Coronary artery (tissue), 2 donors: Measurements from ENCODE around the gene IL1F10.

Experiments used
- DNase-seq: peaks from one replicate; pipeline ENCODE4 v3.0.0-alpha.2; 2017; ENCODE audit warnings: low spot score
- H3K27ac ChIP-seq, 2 donors: fragments of 200-600 bp; sonication (generic); one replicate each; pipeline ENCODE4 v1.5.1; 2016 to 2019
- H3K4me3 ChIP-seq: fragments of 200-600 bp; sonication (generic); 2 replicates; pipeline ENCODE4 v1.5.1; 2016; ENCODE audit warnings: mild to moderate bottlenecking, moderate library complexity
- CTCF ChIP-seq: fragments of 200-600 bp; sonication (generic); IDR thresholded peaks from one replicate; pipeline ENCODE4 v1.5.1; 2019; ENCODE audit warnings: antibody characterized with exemption

The IL1F10 gene

DNA sequence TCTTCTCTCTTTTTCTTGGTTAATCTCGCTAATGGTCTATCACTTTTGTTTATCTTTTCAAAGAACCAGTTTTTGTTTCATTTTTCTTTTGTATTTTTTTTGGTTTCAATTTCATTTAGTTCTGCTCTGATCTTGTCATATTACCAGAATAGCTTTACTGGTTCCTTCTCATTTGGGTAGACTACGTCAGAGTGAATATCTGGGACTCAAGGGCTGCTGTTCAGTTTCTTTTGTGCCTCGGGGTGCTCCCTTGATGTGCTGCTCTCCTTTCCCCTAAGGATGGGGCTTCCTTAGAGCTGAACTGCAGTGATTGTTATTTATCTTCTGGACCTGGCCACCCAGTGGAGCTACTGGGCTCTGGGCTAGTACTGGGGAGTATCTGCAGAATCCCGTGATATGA lies 30.3 kb downstream of the IL1F10 start:
- DNase-seq, result no peak
- Histone ChIP-seq H3K27ac (no peak overlapping the region), H3K4me3 (no peak overlapping the region)
- TF ChIP-seq CTCF, result no peak

DNA sequence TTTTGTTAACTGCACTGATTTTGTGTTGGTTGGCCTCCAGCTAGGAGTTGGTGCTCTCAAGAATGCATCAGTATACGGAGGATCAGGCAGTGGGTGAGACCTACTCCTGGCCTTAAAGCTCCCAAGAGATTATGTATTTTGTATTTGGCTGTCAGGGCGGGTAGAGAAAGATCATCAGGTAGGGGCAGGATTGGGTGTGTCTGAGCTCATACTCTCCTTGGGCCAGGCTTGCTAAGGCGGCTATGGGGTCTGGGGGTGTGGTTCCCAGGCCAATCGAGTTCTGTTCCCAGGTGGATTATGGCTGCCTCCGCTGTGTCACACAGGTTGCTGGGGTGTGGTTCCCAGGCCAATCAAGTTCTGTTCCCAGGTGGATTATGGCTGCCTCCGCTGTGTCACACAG lies 30.8 kb downstream of the IL1F10 start:
- no peak for DNase-seq
- no peak for TF ChIP-seq CTCF
- no peak overlapping the region for H3K4me3 ChIP-seq
- H3K27ac ChIP-seq, result no peak overlapping the region

- no peak for TF ChIP-seq CTCF
- DNase-seq, result no peak
- Histone ChIP-seq H3K27ac (no peak overlapping the region), H3K4me3 (no peak overlapping the region)
Observed at GRCh38 chr2:113102133-113102532, 34.4 kb downstream of the IL1F10 start.

DNA sequence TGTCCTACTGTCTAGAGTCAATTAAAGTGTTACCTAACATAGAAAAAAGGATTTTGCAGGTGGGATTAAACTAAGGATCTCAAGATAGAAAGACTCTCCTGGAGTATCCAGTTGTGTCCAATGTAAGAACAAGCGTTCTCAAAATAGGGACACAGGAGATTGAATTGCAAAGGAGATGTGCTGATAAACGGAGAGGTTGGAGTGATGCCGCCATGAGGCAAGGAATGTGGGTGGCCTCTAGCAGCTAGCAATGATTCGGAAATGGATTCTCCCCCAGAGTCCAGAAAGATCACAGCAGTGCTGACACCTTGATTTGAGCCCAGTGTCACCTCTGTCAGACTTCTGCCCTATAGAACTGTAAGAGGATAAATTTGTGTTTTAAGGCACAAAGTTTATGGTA lies 35.5 kb downstream of the IL1F10 start:
- no peak overlapping the region for H3K4me3 ChIP-seq
- no peak overlapping the region for H3K27ac ChIP-seq
- TF ChIP-seq CTCF, result no peak
- DNase-seq, result no peak

DNA sequence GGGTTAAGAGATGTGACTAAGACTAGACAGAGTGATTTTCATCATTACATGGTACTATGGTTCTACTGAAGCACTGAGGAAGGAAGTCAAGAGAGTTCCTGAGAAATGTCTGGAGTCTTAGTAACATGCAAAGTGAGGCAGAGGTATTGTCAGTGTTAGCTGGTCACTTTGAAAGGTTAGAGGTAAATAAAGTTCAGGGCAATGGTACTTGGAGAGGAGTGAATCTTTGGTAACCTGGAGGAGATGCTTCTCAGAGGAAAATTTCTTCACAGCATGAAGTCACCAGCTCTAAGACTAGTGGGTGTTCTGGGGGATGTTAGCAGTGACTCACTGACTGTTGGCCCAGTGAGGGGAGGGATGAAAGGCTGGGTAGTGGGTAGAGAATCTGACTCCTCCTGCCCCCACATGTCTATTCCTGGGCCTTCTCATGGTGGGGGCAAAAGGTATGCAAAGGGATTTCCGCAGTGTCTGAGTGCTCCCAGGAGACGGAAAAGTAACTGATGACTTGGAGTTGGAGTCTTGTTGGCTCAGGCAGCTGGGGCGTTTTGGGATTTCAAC lies 36.4 kb downstream of the IL1F10 start:
- Histone ChIP-seq H3K27ac (no peak overlapping the region), H3K4me3 (no peak overlapping the region)
- DNase-seq, result peak; percentile 56
- no peak for TF ChIP-seq CTCF

DNA sequence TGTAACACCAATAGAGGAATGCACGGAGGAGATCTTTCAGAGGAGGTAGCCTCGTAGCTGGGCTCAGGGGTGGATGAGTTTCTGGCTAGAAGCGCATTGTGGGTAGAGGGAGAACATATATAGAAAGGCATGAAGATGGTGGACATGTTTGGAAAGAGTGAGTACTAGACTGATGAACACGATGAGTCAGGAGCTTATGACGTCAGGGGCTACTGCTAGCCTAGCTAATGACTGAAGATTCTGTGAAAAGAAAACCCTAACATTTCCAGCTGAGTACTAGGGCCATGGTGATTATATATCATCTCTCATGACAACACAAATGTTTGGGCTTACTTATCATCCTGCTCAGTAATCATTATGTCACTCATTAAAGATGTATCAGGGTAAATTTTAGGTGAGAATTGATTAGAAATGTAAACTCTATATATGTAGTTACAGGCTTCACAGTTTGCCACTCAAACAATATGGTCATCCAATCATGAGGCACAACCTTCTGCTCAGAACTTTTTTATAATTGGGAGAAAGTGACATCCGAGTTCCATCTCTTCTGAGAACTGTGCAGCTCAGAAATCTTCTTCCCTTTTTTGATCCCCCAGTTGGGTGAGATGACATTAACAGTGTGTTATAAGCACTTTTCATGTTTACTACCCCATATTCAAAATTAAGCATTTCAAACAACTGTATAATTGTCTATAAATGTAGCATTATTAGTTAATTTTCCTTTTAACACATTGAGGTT lies 37.4 kb downstream of the IL1F10 start:
- no peak overlapping the region for H3K27ac ChIP-seq
- no peak for TF ChIP-seq CTCF
- peak; percentile 12 for DNase-seq
- no peak overlapping the region for H3K4me3 ChIP-seq

GRCh38 chr2:113111121-113111520 lies 43.4 kb downstream of the IL1F10 start:
- Histone ChIP-seq H3K27ac (no peak overlapping the region), H3K4me3 (no peak overlapping the region)
- DNase-seq, result no peak
- TF ChIP-seq CTCF, result no peak
